ENCODE measurements around the gene SESN1. TPM values are rescaled to one million over a fixed set of nuclear protein-coding genes. Genes with fewer than 3 reads are reported as not detected.

SESN1 gene
- total and polyA plus RNA-seq, 9 of the 15 experiments (the other 6 are each of a cell fraction or from before 2014, with no cell fraction given) = 3.1 to 13.0 (median 7.4) TPM

DNA sequence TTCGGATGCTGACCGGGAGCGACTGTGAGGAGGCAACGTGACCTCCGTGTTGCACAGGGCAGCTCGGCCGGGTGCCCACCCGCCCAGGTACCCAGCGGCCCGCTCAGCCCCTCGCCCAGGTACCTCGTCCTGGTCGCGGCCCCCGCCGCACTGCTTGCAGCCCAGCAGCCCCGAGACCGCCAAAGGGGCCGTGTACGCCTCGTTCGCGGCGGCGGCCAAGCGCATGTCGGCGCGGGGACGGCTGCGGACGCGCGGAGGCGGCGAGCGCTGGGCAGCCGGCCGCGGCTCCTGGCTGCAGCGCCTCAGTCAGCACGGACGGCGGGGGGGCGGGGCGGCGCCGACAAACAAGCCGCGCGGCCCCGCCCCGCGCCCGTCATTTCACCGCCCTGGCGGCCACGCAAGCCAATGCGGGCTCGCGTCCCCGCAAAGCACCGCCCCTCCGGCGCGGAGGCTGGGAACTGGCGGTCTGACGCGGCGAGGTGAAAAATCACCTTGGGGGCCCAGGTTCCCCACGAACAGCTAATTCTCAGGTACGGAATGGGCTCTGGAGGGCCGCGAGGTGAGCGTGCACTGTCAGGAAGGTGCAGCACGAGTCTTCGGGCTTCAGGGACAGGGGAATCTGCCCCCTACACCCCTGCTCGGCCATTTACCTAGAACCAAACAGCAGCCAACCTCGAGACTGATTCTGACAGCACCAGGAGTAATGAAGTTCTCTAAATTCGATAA is 85.2 kb downstream of the SESN1 start (continued):
- TF ChIP-seq TCF3 (CRISPR knock-in tag; IDR thresholded peaks at IDR 0.05) (0 out of 2 replicates have a peak, but pooled peaks have one; percentile 5), TAF15 (IDR thresholded peaks at IDR 0.05; ENCODE audit: low read depth, low read length) (no peak), NR2C2 (CRISPR knock-in tag; IDR thresholded peaks at IDR 0.05) (0 out of 2 replicates have a peak, but pooled peaks have one; percentile 36), NR2C2 (tag; IDR thresholded peaks at IDR 0.05) (no peak), NCOA1 (IDR thresholded peaks at IDR 0.05; ENCODE audit: low read depth) (no peak), PURB (CRISPR knock-in tag; IDR thresholded peaks at IDR 0.05; ENCODE audit: low read depth) (no peak), FIP1L1 (IDR thresholded peaks at IDR 0.05; ENCODE audit: low read depth, low read length, poor library complexity, severe bottlenecking) (peak; percentile 55), NR1H2 (CRISPR knock-in tag; IDR thresholded peaks at IDR 0.05) (no peak), ILK (tag; IDR thresholded peaks at IDR 0.05; ENCODE audit: borderline replicate concordance, low read depth) (no peak)
- TF ChIP-seq, protein P1, sequence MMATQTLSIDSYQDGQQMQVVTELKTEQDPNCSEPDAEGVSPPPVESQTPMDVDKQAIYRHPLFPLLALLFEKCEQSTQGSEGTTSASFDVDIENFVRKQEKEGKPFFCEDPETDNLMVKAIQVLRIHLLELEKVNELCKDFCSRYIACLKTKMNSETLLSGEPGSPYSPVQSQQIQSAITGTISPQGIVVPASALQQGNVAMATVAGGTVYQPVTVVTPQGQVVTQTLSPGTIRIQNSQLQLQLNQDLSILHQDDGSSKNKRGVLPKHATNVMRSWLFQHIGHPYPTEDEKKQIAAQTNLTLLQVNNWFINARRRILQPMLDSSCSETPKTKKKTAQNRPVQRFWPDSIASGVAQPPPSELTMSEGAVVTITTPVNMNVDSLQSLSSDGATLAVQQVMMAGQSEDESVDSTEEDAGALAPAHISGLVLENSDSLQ (IDR thresholded peaks at IDR 0.05) = peak; percentile 99
